ENCODE data around the gene CEP170. TPM values are rescaled to one million over a fixed set of nuclear protein-coding genes. Genes with fewer than 3 reads are reported as not detected.
A peak's percentile ranks its signal among the peaks of the same experiment; 100 is the strongest.

CEP170 gene
- total and polyA plus RNA-seq, 5 experiments from 2014 or later = 6.8 to 48.6 (median 11.3) TPM

GRCh38 chr1:243266231-243266630 lies 11.2 kb upstream of the CEP170 start:
- peaks cover 4 to 26% (median 5%) of the 10 kb centered on the region in 3 donors for H3K36me3 Mint-ChIP-seq
- POLR2A ChIA-PET = interaction anchor here (0.7 to 2.0 kb wide), 2 partner anchors 11 to 582 kb away, joined by 3 to 6 read pairs; partner anchors contain the start of genes CEP170 and SDCCAG8
- peaks cover 14 to 52% (median 35%) of the 10 kb centered on the region in 4 donors for H3K4me1 Mint-ChIP-seq
- DNase-seq (no peak), ATAC-seq (no peak)
- no peak overlapping the region for H3K27ac Mint-ChIP-seq
- no peaks in the 10 kb centered on the region for H3K27me3 Mint-ChIP-seq
- no peak overlapping the region for H3K4me3 Mint-ChIP-seq
- H3K9me3 Mint-ChIP-seq = no peaks in the 10 kb centered on the region

GRCh38 chr1:243264717-243265116 lies 9.6 kb upstream of the CEP170 start:
- no peak overlapping the region for H3K4me3 Mint-ChIP-seq
- H3K27ac Mint-ChIP-seq = no peak overlapping the region
- H3K36me3 Mint-ChIP-seq = peaks cover 0 to 19% (median 3%) of the 10 kb centered on the region in 3 donors

GRCh38 chr1:243261390-243261789 lies 6.3 kb upstream of the CEP170 start:
- Mint-ChIP-seq H3K27me3 (no peaks in the 10 kb centered on the region), H3K4me3 (no peak overlapping the region), H3K4me1 (peaks cover 15 to 52% (median 40%) of the 10 kb centered on the region in 4 donors), H3K36me3 (peaks cover 0 to 15% (median 3%) of the 10 kb centered on the region in 3 donors), H3K27ac (no peak overlapping the region), H3K9me3 (no peaks in the 10 kb centered on the region)
- POLR2A ChIA-PET = no interaction called here
- DNase-seq (no peak), ATAC-seq (no peak)

More at GRCh38 chr1:243264717-243265116, 9.6 kb upstream of the CEP170 start:
- no peaks in the 10 kb centered on the region for H3K27me3 Mint-ChIP-seq
- POLR2A ChIA-PET = no interaction called here
- DNase-seq (no peak), ATAC-seq (no peak)
- peaks cover 20 to 56% (median 44%) of the 10 kb centered on the region in 4 donors for H3K4me1 Mint-ChIP-seq
- H3K9me3 Mint-ChIP-seq = no peaks in the 10 kb centered on the region

GRCh38 chr1:243260221-243260880 lies 5.3 kb upstream of the CEP170 start:
- Mint-ChIP-seq H3K4me3 (no peak overlapping the region), H3K9me3 (no peaks in the 10 kb centered on the region), H3K36me3 (peaks cover 0 to 15% (median 3%) of the 10 kb centered on the region in 3 donors), H3K4me1 (peaks cover 15 to 56% (median 41%) of the 10 kb centered on the region in 4 donors), H3K27me3 (no peaks in the 10 kb centered on the region), H3K27ac (no peak overlapping the region)
- DNase-seq (no peak), ATAC-seq (no peak)
- POLR2A ChIA-PET = no interaction called here

GRCh38 chr1:243258731-243259130 lies 3.6 kb upstream of the CEP170 start:
- H3K4me3 Mint-ChIP-seq = no peak overlapping the region
- H3K27me3 Mint-ChIP-seq = no peaks in the 10 kb centered on the region
- ATAC-seq = no peak
- no peak overlapping the region for H3K27ac Mint-ChIP-seq
- peaks cover 15 to 48% (median 37%) of the 10 kb centered on the region in 4 donors for H3K4me1 Mint-ChIP-seq
- no peaks in the 10 kb centered on the region for H3K9me3 Mint-ChIP-seq
- H3K36me3 Mint-ChIP-seq = peaks cover 0 to 15% (median 3%) of the 10 kb centered on the region in 3 donors
- no peak for DNase-seq
- POLR2A ChIA-PET = no interaction called here

GRCh38 chr1:243257189-243257588 lies 2.1 kb upstream of the CEP170 start:
- Mint-ChIP-seq H3K4me3 (peak overlapping the region in 3 of 10 donors; percentile 40 to 100 (median 98)), H3K36me3 (peaks cover 0 to 11% (median 3%) of the 10 kb centered on the region in 3 donors), H3K9me3 (no peaks in the 10 kb centered on the region), H3K27ac (peak overlapping the region in 3 of 10 donors; percentile 31 to 98 (median 43)), H3K4me1 (peaks cover 18 to 51% (median 40%) of the 10 kb centered on the region in 4 donors), H3K27me3 (no peaks in the 10 kb centered on the region)
- ATAC-seq (no peak), DNase-seq (no peak)
- POLR2A ChIA-PET = no interaction called here

- POLR2A ChIA-PET = interaction anchor here (1.7 kb wide), 2 partner anchors 791 to 1616 kb away, joined by 5 to 12 read pairs; partner anchors contain the start of genes CHML and OPN3
- ATAC-seq (no peak), DNase-seq (no peak)
- peak overlapping the region; percentile 98 to 100 (median 99) for H3K4me3 Mint-ChIP-seq
- peaks cover 0 to 11% (median 3%) of the 10 kb centered on the region in 3 donors for H3K36me3 Mint-ChIP-seq
- no peaks in the 10 kb centered on the region for H3K9me3 Mint-ChIP-seq
- peaks cover 18 to 56% (median 45%) of the 10 kb centered on the region in 4 donors for H3K4me1 Mint-ChIP-seq
- H3K27ac Mint-ChIP-seq = peak overlapping the region; percentile 98 to 100 (median 100)
- H3K27me3 Mint-ChIP-seq = no peaks in the 10 kb centered on the region
Measured at GRCh38 chr1:243256590-243256989, 1.5 kb upstream of the CEP170 start.

- POLR2A ChIA-PET = interaction anchor here (0.5 to 1.8 kb wide), 11 partner anchors 11 to 1736 kb away, joined by 3 to 12 read pairs (median 5); partner anchors contain the start of genes ADSS2, CATSPERE, CHML and EXO1
- H3K36me3 Mint-ChIP-seq = peaks cover 0 to 7% (median 0%) of the 10 kb centered on the region in 3 donors
- peaks cover 16 to 58% (median 44%) of the 10 kb centered on the region in 4 donors for H3K4me1 Mint-ChIP-seq
- no peaks in the 10 kb centered on the region for H3K27me3 Mint-ChIP-seq
- peak; percentile 76 for ATAC-seq
- no peaks in the 10 kb centered on the region for H3K9me3 Mint-ChIP-seq
- DNase-seq = peak; percentile 80 to 98 (median 94)
- H3K4me3 Mint-ChIP-seq = peak within 1 kb of the TSS; percentile 98 to 100 (median 99)
- peak within 1 kb of the TSS; percentile 98 to 100 (median 100) for H3K27ac Mint-ChIP-seq
Measured at GRCh38 chr1:243255791-243256512, 871 bp upstream of the CEP170 start, which contains the start of gene SDCCAG8. TSS of gene SDCCAG8 (plus strand) at chr1:243256041. CDS start at chr1:243256174, 133 bp downstream.

GRCh38 chr1:243254233-243254926 lies 701 bp downstream of the CEP170 start:
- DNase-seq (peak in 5 of 10 donors; percentile 32 to 74 (median 49)), ATAC-seq (peak; percentile 10 to 19)
- POLR2A ChIA-PET = interaction anchor here (0.5 to 1.8 kb wide), 9 partner anchors 21 to 1734 kb away, joined by 3 to 12 read pairs (median 5); partner anchors contain the start of genes ADSS2, CATSPERE and FH
- peak overlapping the region; percentile 96 to 100 (median 98) for H3K4me3 Mint-ChIP-seq
- no peaks in the 10 kb centered on the region for H3K9me3 Mint-ChIP-seq
- H3K27me3 Mint-ChIP-seq = no peaks in the 10 kb centered on the region
- H3K27ac Mint-ChIP-seq = peak overlapping the region; percentile 95 to 100 (median 98)
- H3K36me3 Mint-ChIP-seq = peaks cover 0 to under 1% (median 0%) of the 10 kb centered on the region in 3 donors
- H3K4me1 Mint-ChIP-seq = peaks cover 13 to 53% (median 41%) of the 10 kb centered on the region in 4 donors

- ATAC-seq (no peak), DNase-seq (peak in 2 of 10 donors; percentile 0 to 19)
- Mint-ChIP-seq H3K4me3 (peak overlapping the region; percentile 66 to 100 (median 98)), H3K27ac (peak overlapping the region; percentile 82 to 99 (median 98)), H3K36me3 (no peaks in the 10 kb centered on the region), H3K9me3 (no peaks in the 10 kb centered on the region), H3K4me1 (peaks cover 14 to 53% (median 42%) of the 10 kb centered on the region in 4 donors), H3K27me3 (no peaks in the 10 kb centered on the region)
- POLR2A ChIA-PET = interaction anchor here (0.5 to 0.8 kb wide), 2 partner anchors 60 to 297 kb away, joined by 3 to 5 read pairs; no protein-coding TSS in a partner anchor
Measured at GRCh38 chr1:243253926-243254232, 1.2 kb downstream of the CEP170 start.

- Mint-ChIP-seq H3K4me3 (peak overlapping the region; percentile 66 to 100 (median 98)), H3K27me3 (no peaks in the 10 kb centered on the region), H3K36me3 (no peaks in the 10 kb centered on the region), H3K4me1 (peaks cover 18 to 55% (median 45%) of the 10 kb centered on the region in 4 donors), H3K27ac (peak overlapping the region; percentile 80 to 99 (median 96)), H3K9me3 (no peaks in the 10 kb centered on the region)
- POLR2A ChIA-PET = interaction anchor here (0.8 to 1.2 kb wide), 2 partner anchors 20 to 60 kb away, joined by 3 read pairs; no protein-coding TSS in a partner anchor
- no peak for ATAC-seq
- DNase-seq = peak in 3 of 10 donors; percentile 4 to 11 (median 5)
Measured at GRCh38 chr1:243253211-243253925, 1.7 kb downstream of the CEP170 start.
